GM12891 (cell line): ENCODE results near the gene ADAM23.

Experiments
- DNase-seq: peaks from one replicate; pipeline ENCODE4 v3.0.0; 2011; ENCODE audit warnings: low spot score; ENCODE audit not compliant: insufficient read length
- FAIRE-seq: peaks from 2 replicates; lab custom pipeline; 2011; peaks lifted over from hg19 to GRCh38; lab: Jason Lieb, UNC
- PAX5 ChIP-seq: IDR thresholded peaks from 2 replicates; pipeline ENCODE4 v1.6.1; 2011; ENCODE audit warnings: low read length, moderate library complexity, mild to moderate bottlenecking; ENCODE audit not compliant: insufficient read depth, severe bottlenecking
- POLR2A ChIP-seq: IDR thresholded peaks from 2 replicates; pipeline ENCODE4 v1.6.1; 2011; ENCODE audit warnings: low read depth, low read length, control low read depth
- POLR2AphosphoS5 ChIP-seq: IDR thresholded peaks from 2 replicates; pipeline ENCODE4 v1.6.1; 2011; ENCODE audit warnings: low read depth, low read length, control low read depth
- POU2F2 ChIP-seq: IDR thresholded peaks from 2 replicates; pipeline ENCODE4 v1.6.1; 2011; ENCODE audit warnings: low read depth, mild to moderate bottlenecking, control low read depth, low read length, moderate library complexity
- SPI1 ChIP-seq: IDR thresholded peaks from 2 replicates; pipeline ENCODE4 v1.6.1; 2011; ENCODE audit warnings: low read depth, low read length, control low read depth
- TAF1 ChIP-seq: IDR thresholded peaks from 2 replicates; pipeline ENCODE4 v1.6.1; 2011; ENCODE audit warnings: low read depth, low read length, control low read depth

Gene ADAM23

GRCh38 chr2:206614811-206615210, 171.5 kb downstream of the ADAM23 start:
- DNase-seq (no peak), FAIRE-seq (no peak)
- TF ChIP-seq TAF1 (no peak), SPI1 (no peak), POLR2A (no peak), PAX5 (no peak), POLR2AphosphoS5 (no peak), POU2F2 (no peak)

GRCh38 chr2:206615417-206616089, 172.2 kb downstream of the ADAM23 start:
- TF ChIP-seq TAF1, result no peak
- no peak for TF ChIP-seq POLR2AphosphoS5
- no peak for TF ChIP-seq SPI1
- TF ChIP-seq POLR2A, result no peak
- no peak for TF ChIP-seq PAX5
- TF ChIP-seq POU2F2, result no peak
- DNase-seq (no peak), FAIRE-seq (no peak)

GRCh38 chr2:206616151-206616550, 172.8 kb downstream of the ADAM23 start:
- no peak for DNase-seq
- FAIRE-seq, result no peak
- no peak for TF ChIP-seq SPI1
- no peak for TF ChIP-seq TAF1
- TF ChIP-seq PAX5, result no peak
- no peak for TF ChIP-seq POLR2AphosphoS5
- no peak for TF ChIP-seq POLR2A

- TF ChIP-seq POLR2A (no peak), SPI1 (no peak), POLR2AphosphoS5 (no peak), TAF1 (no peak), POU2F2 (no peak), PAX5 (no peak)
- no peak for FAIRE-seq
- no peak for DNase-seq
Observed at GRCh38 chr2:206619011-206619410, 175.7 kb downstream of the ADAM23 start.

GRCh38 chr2:206626108-206626507, 182.8 kb downstream of the ADAM23 start:
- DNase-seq, result no peak
- TF ChIP-seq SPI1, result no peak
- no peak for TF ChIP-seq TAF1
- no peak for TF ChIP-seq POLR2A
- TF ChIP-seq POLR2AphosphoS5, result no peak
- no peak for TF ChIP-seq PAX5
- TF ChIP-seq POU2F2, result no peak
- FAIRE-seq, result no peak

GRCh38 chr2:206627632-206628031, 184.3 kb downstream of the ADAM23 start:
- TF ChIP-seq TAF1 (no peak), SPI1 (no peak), POLR2AphosphoS5 (no peak), POLR2A (no peak), PAX5 (no peak), POU2F2 (no peak)
- DNase-seq (no peak), FAIRE-seq (no peak)

- no peak for FAIRE-seq
- TF ChIP-seq POU2F2 (no peak), POLR2AphosphoS5 (no peak), SPI1 (no peak), POLR2A (no peak), PAX5 (no peak), TAF1 (no peak)
- no peak for DNase-seq
Observed at GRCh38 chr2:206631340-206631739, 188.0 kb downstream of the ADAM23 start.

GRCh38 chr2:206635015-206635414, 191.7 kb downstream of the ADAM23 start:
- DNase-seq (no peak), FAIRE-seq (no peak)
- TF ChIP-seq POLR2AphosphoS5, result no peak
- no peak for TF ChIP-seq POU2F2
- TF ChIP-seq SPI1, result no peak
- TF ChIP-seq POLR2A, result no peak
- TF ChIP-seq PAX5, result no peak
- no peak for TF ChIP-seq TAF1

- TF ChIP-seq POU2F2 (no peak), SPI1 (no peak), PAX5 (no peak), POLR2AphosphoS5 (no peak), TAF1 (no peak), POLR2A (no peak)
- no peak for FAIRE-seq
Observed at GRCh38 chr2:206639636-206640035, 196.3 kb downstream of the ADAM23 start.

GRCh38 chr2:206641226-206641625, 197.9 kb downstream of the ADAM23 start:
- TF ChIP-seq SPI1, result no peak
- no peak for TF ChIP-seq TAF1
- no peak for TF ChIP-seq PAX5
- no peak for TF ChIP-seq POU2F2
- no peak for TF ChIP-seq POLR2A
- no peak for TF ChIP-seq POLR2AphosphoS5
- FAIRE-seq (no peak), DNase-seq (no peak)

More at GRCh38 chr2:206639636-206640035, 196.3 kb downstream of the ADAM23 start:
- no peak for DNase-seq
